ENCODE data around the gene N4BP3. TPM values are rescaled to one million over a fixed set of nuclear protein-coding genes. Genes with fewer than 3 reads are reported as not detected.

The N4BP3 gene
- total and polyA plus RNA-seq, 2 experiments from 2014 or later, result 0.09 to 0.32 TPM

DNA sequence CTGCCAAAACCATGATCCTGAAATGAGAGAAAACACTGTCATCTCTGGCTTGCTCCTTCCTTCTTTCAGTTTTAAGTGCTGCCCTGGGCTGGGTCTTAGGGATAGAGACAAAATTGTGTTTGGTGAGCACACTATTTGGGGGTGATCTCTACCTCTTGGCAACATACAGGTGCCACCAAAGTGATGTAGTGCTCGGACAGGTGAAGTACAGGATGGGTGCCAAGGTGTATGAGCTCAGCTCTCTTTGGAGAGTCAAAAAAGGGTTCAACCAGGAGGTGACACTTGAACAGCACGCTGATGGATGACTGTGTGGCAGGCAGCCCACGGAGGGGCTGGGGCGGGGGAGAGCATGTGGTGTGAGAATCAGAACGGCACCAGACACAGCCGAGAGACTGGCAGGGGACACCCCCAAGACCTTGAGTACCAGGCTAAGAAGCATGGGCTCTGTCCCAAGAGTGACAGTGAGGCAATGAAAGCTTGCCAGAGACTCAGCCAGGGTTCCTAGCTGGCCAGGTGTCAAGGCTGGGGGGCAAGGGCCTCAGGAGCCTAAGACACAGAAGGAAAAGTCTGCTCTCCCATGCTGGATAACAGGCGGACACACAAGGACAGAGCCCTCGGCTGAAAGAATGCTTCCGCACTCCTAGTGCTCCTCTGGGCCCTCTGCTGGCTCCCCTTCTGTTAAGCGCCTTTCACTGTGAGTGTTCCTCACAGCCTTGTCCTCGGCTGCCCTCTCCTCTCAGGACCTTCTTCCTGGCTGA lies 37.8 kb downstream of the N4BP3 start:
- H3K4me1 ChIP-seq (ENCODE audit: insufficient read depth), result peaks cover 8% of the 10 kb centered on the region; the same call in 1 of the 2 replicates
- no peak overlapping the region for H2AFZ ChIP-seq
- no peak for TF ChIP-seq EZH2 (IDR thresholded peaks at IDR 0.05; ENCODE audit: insufficient read depth, poor library complexity, severe bottlenecking)
- TF ChIP-seq EZH2phosphoT487 (IDR thresholded peaks at IDR 0.05; ENCODE audit: insufficient read depth, low read depth), result no peak
- peaks cover 17% of the 10 kb centered on the region for H3K36me3 ChIP-seq (ENCODE audit: low read depth)
- in situ Hi-C loops (cut with MboI), result loop anchor here (25.0 kb wide), 1 partner anchor 539 kb away; the partner anchor contains the start of gene B4GALT7
- peak overlapping the region; percentile 92; the same call in 1 of the 2 replicates for H3K9ac ChIP-seq
- H3K4me2 ChIP-seq (ENCODE audit: unreplicated experiment), result no peak overlapping the region
- no peaks in the 10 kb centered on the region for H3K9me2 ChIP-seq (ENCODE audit: insufficient read depth)
- H3F3A ChIP-seq (ENCODE audit: insufficient read depth), result peaks cover 7% of the 10 kb centered on the region; the same call in 1 of the 2 replicates
- no peak overlapping the region for H3K4me3 ChIP-seq
- no peaks in the 10 kb centered on the region for H3K27me3 ChIP-seq (replicated peaks; ENCODE audit: insufficient read depth)
- peak; percentile 46 for DNase-seq
- WGBS, 2 experiments (ENCODE audit: low coverage in 1 of 2, low lambda C conversion rate in 2 of 2, missing lambda C conversion rate in 2 of 2), result 74 to 77% methylated on average over 11 of the region's 11 CpGs
- H3K27ac ChIP-seq, result no peak overlapping the region
- no peaks in the 10 kb centered on the region for H3K9me3 ChIP-seq (ENCODE audit: low read depth)
- H3K79me2 ChIP-seq (ENCODE audit: insufficient read depth), result peaks cover 19% of the 10 kb centered on the region
- H4K20me1 ChIP-seq (ENCODE audit: insufficient read depth), result no peaks in the 10 kb centered on the region

DNA sequence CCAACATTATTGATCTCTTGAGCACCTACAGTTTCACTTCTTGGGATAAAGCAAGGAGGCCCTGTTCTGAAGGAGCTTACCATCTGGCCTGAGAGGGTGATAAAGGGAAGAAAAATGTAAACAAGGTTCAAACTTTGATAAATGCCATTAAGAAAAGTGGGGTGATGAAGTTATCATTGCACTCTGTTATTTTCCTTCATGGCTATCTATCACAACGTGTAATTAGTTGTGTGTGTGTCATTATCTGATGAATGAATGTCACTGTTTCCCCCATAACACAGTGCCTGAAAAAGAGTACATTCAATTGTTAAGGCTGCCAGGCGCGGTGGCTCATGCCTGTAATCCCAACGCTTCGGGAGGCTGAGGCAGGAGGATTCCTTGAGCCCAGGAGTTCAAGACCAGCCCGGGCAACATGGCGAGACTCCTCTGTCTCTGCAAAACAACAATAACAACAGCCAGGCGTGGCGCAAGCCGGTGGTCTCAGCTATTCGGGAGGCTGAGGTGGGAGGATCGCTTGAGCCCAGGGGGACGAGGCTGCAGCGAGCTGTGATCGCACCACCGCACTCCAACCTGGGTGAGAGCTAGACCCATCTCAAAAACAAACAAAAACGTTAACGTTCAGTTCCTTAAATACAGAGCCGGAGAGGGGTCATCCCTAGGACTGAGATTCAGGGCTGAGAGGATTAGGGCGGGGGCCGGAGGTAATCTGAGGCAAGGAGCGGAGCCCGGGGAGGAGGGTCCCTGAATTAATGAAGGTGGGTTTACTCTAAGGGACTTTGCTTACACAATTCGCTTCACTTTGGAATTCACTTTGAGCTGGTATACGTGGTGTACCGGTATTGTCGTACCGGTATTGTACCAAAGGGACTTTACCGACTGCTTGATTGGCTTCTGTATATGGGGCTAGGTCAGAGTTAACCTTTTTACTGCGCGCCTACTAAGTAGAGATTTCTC lies 39.4 kb downstream of the N4BP3 start:
- 44 to 45% methylated on average over 31 of the region's 31 CpGs for WGBS, 2 experiments (ENCODE audit: low coverage in 1 of 2, low lambda C conversion rate in 2 of 2, missing lambda C conversion rate in 2 of 2)
- TF ChIP-seq EZH2phosphoT487 (IDR thresholded peaks at IDR 0.05; ENCODE audit: insufficient read depth, low read depth) (no peak), EZH2 (IDR thresholded peaks at IDR 0.05; ENCODE audit: insufficient read depth, poor library complexity, severe bottlenecking) (no peak)

GRCh38 chr5:178153530-178154340 lies 40.4 kb downstream of the N4BP3 start, which contains the start of gene NHP2:
TSS of gene NHP2 (minus strand) at chr5:178153885. CDS start at chr5:178153817, 68 bp downstream.
- peak within 1 kb of the TSS; percentile 86 for H2AFZ ChIP-seq
- no peaks in the 10 kb centered on the region for H3K27me3 ChIP-seq (replicated peaks; ENCODE audit: insufficient read depth)
- DNase-seq, result peak; percentile 100
- peaks cover 9% of the 10 kb centered on the region for H3K36me3 ChIP-seq (ENCODE audit: low read depth)
- 1 to 2% methylated on average over 58 to 68 of the region's 68 CpGs for WGBS, 2 experiments (ENCODE audit: low coverage in 1 of 2, low lambda C conversion rate in 2 of 2, missing lambda C conversion rate in 2 of 2)
- TF ChIP-seq EZH2phosphoT487 (IDR thresholded peaks at IDR 0.05; ENCODE audit: insufficient read depth, low read depth) (no peak), EZH2 (IDR thresholded peaks at IDR 0.05; ENCODE audit: insufficient read depth, poor library complexity, severe bottlenecking) (no peak)
- peaks cover 19% of the 10 kb centered on the region for H3K79me2 ChIP-seq (ENCODE audit: insufficient read depth)
- in situ Hi-C loops (cut with MboI), result loop anchor here (25.0 kb wide), 1 partner anchor 541 kb away; the partner anchor contains the start of gene B4GALT7
- H3F3A ChIP-seq (ENCODE audit: insufficient read depth), result no peaks in the 10 kb centered on the region
- H3K9me2 ChIP-seq (ENCODE audit: insufficient read depth), result no peaks in the 10 kb centered on the region
- H3K9ac ChIP-seq, result peak within 1 kb of the TSS; percentile 92
- peak within 1 kb of the TSS; percentile 86 for H3K4me2 ChIP-seq (ENCODE audit: unreplicated experiment)
- peaks cover 8% of the 10 kb centered on the region; the same call in 1 of the 2 replicates for H3K4me1 ChIP-seq (ENCODE audit: insufficient read depth)
- peak within 1 kb of the TSS; percentile 65 for H3K27ac ChIP-seq
- H4K20me1 ChIP-seq (ENCODE audit: insufficient read depth), result no peaks in the 10 kb centered on the region
- H3K9me3 ChIP-seq (ENCODE audit: low read depth), result no peaks in the 10 kb centered on the region
- H3K4me3 ChIP-seq, result peak within 1 kb of the TSS; percentile 88

More for the DNA sequence above, 39.4 kb downstream of the N4BP3 start:
- peak overlapping the region; percentile 65 for H3K27ac ChIP-seq
- peaks cover 19% of the 10 kb centered on the region for H3K79me2 ChIP-seq (ENCODE audit: insufficient read depth)
- H2AFZ ChIP-seq, result peak overlapping the region; percentile 69
- H3K9me2 ChIP-seq (ENCODE audit: insufficient read depth), result no peaks in the 10 kb centered on the region
- H3K4me1 ChIP-seq (ENCODE audit: insufficient read depth), result peaks cover 8% of the 10 kb centered on the region; the same call in 1 of the 2 replicates
- peak; percentile 17 for DNase-seq
- H3K9ac ChIP-seq, result peak overlapping the region; percentile 92
- no peaks in the 10 kb centered on the region for H4K20me1 ChIP-seq (ENCODE audit: insufficient read depth)
- H3K36me3 ChIP-seq (ENCODE audit: low read depth), result peaks cover 16% of the 10 kb centered on the region
- in situ Hi-C loops (cut with MboI), result loop anchor here (25.0 kb wide), 1 partner anchor 540 kb away; the partner anchor contains the start of gene B4GALT7
- H3K4me2 ChIP-seq (ENCODE audit: unreplicated experiment), result peak overlapping the region; percentile 86
- no peaks in the 10 kb centered on the region for H3K27me3 ChIP-seq (replicated peaks; ENCODE audit: insufficient read depth)
- peak overlapping the region; percentile 88 for H3K4me3 ChIP-seq
- no peaks in the 10 kb centered on the region for H3K9me3 ChIP-seq (ENCODE audit: low read depth)
- H3F3A ChIP-seq (ENCODE audit: insufficient read depth), result no peaks in the 10 kb centered on the region

Data from GM23248 (cell line).